H1 (cell line): ENCODE results near the gene DENND4A. TPM values are rescaled to one million over a fixed set of nuclear protein-coding genes. Genes with fewer than 3 reads are reported as not detected.

Experiments used
- CTCF ChIA-PET: fragments of 300-600 bp; sonication (Branson Sonifier 250); formaldehyde crosslinking; loops from one replicate; lab custom pipeline; 2021; ENCODE audit not compliant: partially characterized antibody; lab: Charles Lee
- POLR2A ChIA-PET: fragments of 300-600 bp; sonication (Branson Sonifier 250); formaldehyde crosslinking; loops from one replicate; lab custom pipeline; 2021; ENCODE audit warnings: inconsistent platforms; ENCODE audit not compliant: partially characterized antibody; lab: Charles Lee
- DNase-seq, 2 experiments: peaks; one replicate each; pipeline versions ENCODE4 v3.0.0 to v3.0.0-alpha.2; 2010 to 2022; ENCODE audit warnings: low spot score in 2 of 2, low read depth in 1 of 2, mixed read lengths in 1 of 2
- FAIRE-seq: peaks from 2 replicates; lab custom pipeline; 2011; peaks lifted over from hg19 to GRCh38; lab: Jason Lieb, UNC
- H2AFZ ChIP-seq: 2 replicates; pipeline ENCODE4 v1.8.1; 2012; ENCODE audit warnings: low read length, inconsistent platforms
- H2AK5ac ChIP-seq: 2 replicates; pipeline ENCODE4 v1.6.1; 2013; ENCODE audit warnings: low read depth, low read length
- H2BK120ac ChIP-seq: replicated peaks from 2 replicates; pipeline ENCODE3; 2013; ENCODE audit warnings: low read depth, low read length, inconsistent platforms
- H2BK12ac ChIP-seq: 2 replicates; pipeline ENCODE4 v1.6.1; 2013; ENCODE audit warnings: low read depth, low read length
- H2BK15ac ChIP-seq: 2 replicates; pipeline ENCODE4 v1.6.1; 2013; ENCODE audit warnings: low read length
- H2BK20ac ChIP-seq: 2 replicates; pipeline ENCODE4 v1.6.1; 2013; ENCODE audit warnings: low read length
- H2BK5ac ChIP-seq: 2 replicates; pipeline ENCODE4 v1.6.1; 2013; ENCODE audit warnings: low read depth, low read length
- H3K14ac ChIP-seq: 2 replicates; pipeline ENCODE4 v1.6.1; 2013; ENCODE audit warnings: inconsistent platforms; ENCODE audit not compliant: insufficient read length
- H3K18ac ChIP-seq: 2 replicates; pipeline ENCODE4 v1.6.1; 2013; ENCODE audit warnings: low read length; ENCODE audit errors: extremely low read depth
- H3K23ac ChIP-seq: 2 replicates; pipeline ENCODE4 v1.6.1; 2013; ENCODE audit warnings: inconsistent platforms; ENCODE audit not compliant: insufficient read length
- H3K23me2 ChIP-seq: 2 replicates; pipeline ENCODE4 v1.6.1; 2013; ENCODE audit warnings: low read depth, low read length
- H3K27ac ChIP-seq: 2 replicates; pipeline ENCODE4 v1.6.1; 2011; ENCODE audit warnings: low read depth, low read length, inconsistent platforms
- H3K27me3 ChIP-seq, 4 experiments: replicated peaks in 1 of 4; 1 replicate in 1 of 4; 2 replicates in 3 of 4; pipeline versions ENCODE4 v1.6.1 to v1.8.1; 2011 to 2013; ENCODE audit warnings: low read length in 3 of 4, mild to moderate bottlenecking in 3 of 4, inconsistent platforms in 2 of 4, mixed read lengths in 2 of 4, moderate library complexity in 1 of 4; ENCODE audit not compliant: control insufficient read depth in 3 of 4, insufficient read depth in 3 of 4; ENCODE audit errors: extremely low read depth in 1 of 4
- H3K36me3 ChIP-seq, 4 experiments: 2 replicates each; pipeline versions ENCODE4 v1.6.1 to v1.8.1; 2011 to 2013; ENCODE audit warnings: mild to moderate bottlenecking in 4 of 4, low read length in 3 of 4, moderate library complexity in 2 of 4, control low read depth in 1 of 4, inconsistent platforms in 1 of 4; ENCODE audit not compliant: insufficient read depth in 4 of 4, control insufficient read depth in 2 of 4
- H3K4ac ChIP-seq: replicated peaks from 2 replicates; pipeline ENCODE3; 2013; ENCODE audit warnings: low read length, low read depth, mixed read lengths, inconsistent platforms; ENCODE audit not compliant: insufficient read length
- H3K4me1 ChIP-seq, 4 experiments: replicated peaks in 1 of 4; 1 replicate in 1 of 4; 2 replicates in 3 of 4; pipeline versions ENCODE4 v1.6.1 to v1.8.1; 2011 to 2013; ENCODE audit warnings: low read length in 3 of 4, inconsistent platforms in 2 of 4, mixed read lengths in 1 of 4; ENCODE audit not compliant: insufficient read depth in 4 of 4, control insufficient read depth in 3 of 4
- H3K4me2 ChIP-seq, 2 experiments: 2 replicates each; pipeline versions ENCODE4 v1.6.1 to v1.8.1; 2011 to 2013; ENCODE audit warnings: low read depth in 2 of 2, low read length in 2 of 2, control low read depth in 1 of 2, inconsistent platforms in 1 of 2, mild to moderate bottlenecking in 1 of 2; ENCODE audit not compliant: insufficient read depth in 1 of 2
- H3K4me3 ChIP-seq, 4 experiments: fragments of 200-600, 300-600 bp in 1 of 4; sonication (generic), shearing (Covaris generic), sonication (Bioruptor Twin) in 1 of 4; 2 replicates each; pipeline versions ENCODE4 v1.5.1 to v1.8.1; 2011 to 2016; ENCODE audit warnings: low read length in 4 of 4, low read depth in 3 of 4, control low read depth in 2 of 4, inconsistent platforms in 2 of 4, mild to moderate bottlenecking in 2 of 4, mixed read lengths in 1 of 4, moderate library complexity in 1 of 4; ENCODE audit not compliant: insufficient read depth in 2 of 4; ENCODE audit errors: extremely low read depth in 1 of 4
- H3K56ac ChIP-seq: replicated peaks from 2 replicates; pipeline ENCODE3; 2013; ENCODE audit warnings: low read depth, mild to moderate bottlenecking, mixed read lengths, low read length, inconsistent platforms; ENCODE audit not compliant: insufficient read length
- H3K79me1 ChIP-seq: 2 replicates; pipeline ENCODE4 v1.6.1; 2013; ENCODE audit warnings: low read depth, low read length, control low read depth
- H3K79me2 ChIP-seq, 2 experiments: 2 replicates each; pipeline versions ENCODE4 v1.6.1 to v1.8.1; 2012 to 2013; ENCODE audit warnings: low read length in 2 of 2, mild to moderate bottlenecking in 2 of 2, inconsistent platforms in 1 of 2; ENCODE audit not compliant: insufficient read depth in 2 of 2, control insufficient read depth in 1 of 2
- H3K9ac ChIP-seq, 4 experiments: replicated peaks in 1 of 4; 1 replicate in 1 of 4; 2 replicates in 3 of 4; pipeline versions ENCODE4 v1.6.1 to v1.8.1; 2011 to 2013; ENCODE audit warnings: low read depth in 3 of 4, low read length in 3 of 4, control low read depth in 2 of 4, mild to moderate bottlenecking in 2 of 4, moderate library complexity in 2 of 4, inconsistent platforms in 1 of 4; ENCODE audit errors: extremely low read depth in 1 of 4
- H3K9me3 ChIP-seq, 2 experiments: 2 replicates each; pipeline versions ENCODE4 v1.6.1 to v1.8.1; 2012 to 2013; ENCODE audit warnings: mild to moderate bottlenecking in 2 of 2, moderate library complexity in 2 of 2, control low read depth in 1 of 2, inconsistent platforms in 1 of 2, low read depth in 1 of 2, low read length in 1 of 2, mixed read lengths in 1 of 2; ENCODE audit not compliant: insufficient read depth in 2 of 2
- H4K20me1 ChIP-seq, 2 experiments: replicated peaks in 1 of 2; 2 replicates each; pipeline versions ENCODE3 to v1.8.1; 2011 to 2013; ENCODE audit warnings: inconsistent platforms in 2 of 2, low read length in 2 of 2, mild to moderate bottlenecking in 1 of 2; ENCODE audit not compliant: insufficient read depth in 2 of 2, control insufficient read depth in 1 of 2
- H4K5ac ChIP-seq: 2 replicates; pipeline ENCODE4 v1.6.1; 2013; ENCODE audit warnings: low read length, low read depth, mixed read lengths, inconsistent platforms; ENCODE audit not compliant: insufficient read length
- H4K8ac ChIP-seq: 2 replicates; pipeline ENCODE4 v1.8.0; 2013; ENCODE audit warnings: mild to moderate bottlenecking, moderate library complexity, low read length, inconsistent platforms; ENCODE audit not compliant: insufficient read depth; ENCODE audit errors: extremely low read depth
- H4K91ac ChIP-seq: replicated peaks from 2 replicates; pipeline ENCODE3; 2013; ENCODE audit warnings: low read length, mixed read lengths, inconsistent platforms; ENCODE audit not compliant: insufficient read length
- ATF3 ChIP-seq: IDR thresholded peaks from 2 replicates; pipeline ENCODE4 v1.6.1; 2011; ENCODE audit warnings: low read depth, mild to moderate bottlenecking, low read length; ENCODE audit not compliant: insufficient read depth
- CHD1 ChIP-seq: IDR thresholded peaks from 2 replicates; pipeline ENCODE4 v1.6.1; 2012; ENCODE audit warnings: low read depth, low read length, improper control_type of control experiment
- CREB1 ChIP-seq: IDR thresholded peaks from 2 replicates; pipeline ENCODE4 v1.6.1; 2012; ENCODE audit warnings: inconsistent platforms
- E2F6 ChIP-seq: IDR thresholded peaks from 2 replicates; pipeline ENCODE4 v1.6.1; 2012; ENCODE audit warnings: inconsistent platforms
- KDM4A ChIP-seq: IDR thresholded peaks from one replicate; pipeline ENCODE4 v1.7.1; 2012; ENCODE audit warnings: low read depth, mild to moderate bottlenecking, moderate library complexity, low read length, inconsistent platforms; ENCODE audit not compliant: severe bottlenecking
- PHF8 ChIP-seq: fragments of 200-600 bp; sonication (generic); conservative IDR thresholded peaks from 2 replicates; pipeline ENCODE4 v1.7.1; 2012; ENCODE audit warnings: low read depth, mild to moderate bottlenecking, inconsistent platforms, low read length, moderate library complexity
- POU5F1 ChIP-seq: IDR thresholded peaks from 2 replicates; pipeline ENCODE4 v1.6.1; 2011; ENCODE audit warnings: low read depth, mild to moderate bottlenecking, low read length, moderate library complexity
- SP4 ChIP-seq: IDR thresholded peaks from 2 replicates; pipeline ENCODE4 v1.6.1; 2012; ENCODE audit warnings: low read length, inconsistent platforms
- SRF ChIP-seq: IDR thresholded peaks from 2 replicates; pipeline ENCODE4 v1.6.1; 2011; ENCODE audit warnings: mild to moderate bottlenecking, low read depth, low read length, moderate library complexity
- WGBS, 2 experiments: shearing (Covaris generic) in 1 of 2; methylation state at CpG; one replicate each; pipeline versions ENCODE4 v1.1.6 to v1.1.7; 2013 to 2015; ENCODE audit warnings: low lambda C conversion rate in 2 of 2, mixed read lengths in 2 of 2, inconsistent platforms in 1 of 2, low coverage in 1 of 2, missing lambda C conversion rate in 1 of 2; ENCODE audit not compliant: insufficient replicate concordance in 2 of 2, insufficient coverage in 1 of 2, insufficient read length in 1 of 2; ENCODE audit errors: extremely low coverage in 1 of 2, missing lambda C conversion rate in 1 of 2; 5-methylcytosine and 5-hydroxymethylcytosine counted together
- polyA plus RNA-seq, 7 experiments: library from polyadenylated mRNA; depleted of rRNA in 3 of 7; stranded (reverse) in 5 of 7; unstranded in 2 of 7; fragments of >200 nt in 5 of 7; fragments of 200-250 nt in 2 of 7; gene quantifications; 1 replicate in 5 of 7; 2 replicates in 1 of 7; 4 replicates in 1 of 7; pipeline versions ENCODE4 v1.2.1 to v1.2.3, GENCODE V29; 2011 to 2013; ENCODE audit warnings: missing spikeins in 2 of 7, mixed read lengths in 2 of 7
- total RNA-seq: library from RNA; stranded (reverse); fragmentation: NEBNext Ultra II Directional; extraction: Animal tissue kit (Norgen Biotek cat#: 25700); gene quantifications from 2 replicates; pipeline ENCODE4 v1.2.1, GENCODE V29; 2021

The DENND4A gene
- total and polyA plus RNA-seq, 2 of the 8 experiments (the other 6 are each of a cell fraction or from before 2014, with no cell fraction given) = 1.3 to 4.7 TPM

GRCh38 chr15:65762914-65763787 lies 28.9 kb downstream of the DENND4A start:
- H3K9ac ChIP-seq = no peak overlapping the region
- 78% methylated on average over 5 of the region's 5 CpGs; no CpG with 5 or more reads in 1 of the 2 experiments for WGBS, 2 experiments
- no peak for TF ChIP-seq SRF
- TF ChIP-seq ATF3 = no peak
- TF ChIP-seq CREB1 = no peak
- no peak for TF ChIP-seq POU5F1
- TF ChIP-seq KDM4A = no peak
- TF ChIP-seq CHD1 = no peak
- TF ChIP-seq SP4 = no peak
- TF ChIP-seq PHF8 = no peak
- TF ChIP-seq E2F6 = no peak

More at GRCh38 chr15:65762914-65763787, 28.9 kb downstream of the DENND4A start:
- Histone ChIP-seq H2BK5ac (no peak overlapping the region), H2BK120ac (no peak overlapping the region), H2BK20ac (no peak overlapping the region), H3K27me3 (no peaks in the 10 kb centered on the region), H3K36me3 (no peaks in the 10 kb centered on the region), H2BK12ac (no peak overlapping the region), H3K4me3 (no peak overlapping the region), H4K8ac (no peak overlapping the region), H2AFZ (no peak overlapping the region), H4K20me1 (no peaks in the 10 kb centered on the region), H3K4me1 (no peaks in the 10 kb centered on the region), H3K4ac (no peak overlapping the region), H3K14ac (no peak overlapping the region), H4K91ac (no peak overlapping the region), H3K18ac (no peak overlapping the region), H3K23ac (no peak overlapping the region), H3K79me2 (no peaks in the 10 kb centered on the region), H3K79me1 (no peaks in the 10 kb centered on the region), H3K4me2 (no peak overlapping the region), H2AK5ac (no peak overlapping the region), H3K9me3 (no peaks in the 10 kb centered on the region), H2BK15ac (no peak overlapping the region), H3K56ac (no peak overlapping the region), H3K27ac (no peak overlapping the region), H4K5ac (no peak overlapping the region), H3K23me2 (no peaks in the 10 kb centered on the region)
- CTCF ChIA-PET = interaction anchor here (0.9 to 1.4 kb wide), 4 partner anchors 9 to 100 kb away, joined by 3 to 5 read pairs (median 3); no protein-coding TSS in a partner anchor
- DNase-seq (no peak), FAIRE-seq (no peak)
- POLR2A ChIA-PET = interaction anchor here (1.7 kb wide), 1 partner anchor 106 kb away, joined by 5 read pairs; the partner anchor contains the start of gene RAB11A
